NOMO-1 treated with DMSO at 0.1 percent for 48 hours (cell line): ENCODE measurements around the gene KCNE1.
"Not testable (repeated sequence)": the region's sequence is repeated elsewhere in the genome, so short reads cannot be mapped to it uniquely, and the experiment has no call there.

Experiments
- DNase-seq: peaks from one replicate; lab custom pipeline; 2025; ENCODE audit not compliant: unreplicated experiment; lab: John Stamatoyannopoulos, UW

Gene KCNE1

GRCh38 chr21:34514576-34515115 is 2.6 kb upstream of the KCNE1 start:
- no peak for DNase-seq

GRCh38 chr21:34513129-34513675 is 1.2 kb upstream of the KCNE1 start:
- peak; percentile 75 for DNase-seq

- no peak for DNase-seq
Observed at GRCh38 chr21:34511181-34511580, 829 bp downstream of the KCNE1 start.

GRCh38 chr21:34510148-34511142 is 1.6 kb downstream of the KCNE1 start:
- peak; percentile 77 for DNase-seq

GRCh38 chr21:34509151-34509550 is 2.9 kb downstream of the KCNE1 start:
- no peak for DNase-seq

- DNase-seq: no peak
Observed at GRCh38 chr21:34504595-34504994, 7.4 kb downstream of the KCNE1 start.

GRCh38 chr21:34502480-34503106 is 9.4 kb downstream of the KCNE1 start:
- no peak for DNase-seq

GRCh38 chr21:34501716-34502115 is 10.3 kb downstream of the KCNE1 start:
- DNase-seq: no peak

GRCh38 chr21:34500191-34500590 is 11.8 kb downstream of the KCNE1 start:
- DNase-seq: no peak

GRCh38 chr21:34499116-34499515 is 12.9 kb downstream of the KCNE1 start:
- no peak for DNase-seq

GRCh38 chr21:34498623-34499022 is 13.4 kb downstream of the KCNE1 start:
- DNase-seq: no peak

GRCh38 chr21:34483854-34484253 is 28.2 kb downstream of the KCNE1 start:
- DNase-seq: not testable (repeated sequence)

GRCh38 chr21:34483435-34483834 is 28.6 kb downstream of the KCNE1 start:
- not testable (repeated sequence) for DNase-seq

GRCh38 chr21:34467333-34467732 is 44.7 kb downstream of the KCNE1 start:
- DNase-seq: not testable (repeated sequence)

GRCh38 chr21:34459426-34459825 is 52.6 kb downstream of the KCNE1 start:
- DNase-seq: not testable (repeated sequence)

- DNase-seq: not testable (repeated sequence)
Observed at GRCh38 chr21:34458266-34458665, 53.7 kb downstream of the KCNE1 start.

- DNase-seq: not testable (repeated sequence)
Observed at GRCh38 chr21:34456180-34456579, 55.8 kb downstream of the KCNE1 start.

- DNase-seq: not testable (repeated sequence)
Observed at GRCh38 chr21:34455628-34456027, 56.4 kb downstream of the KCNE1 start.

- not testable (repeated sequence) for DNase-seq
Observed at GRCh38 chr21:34447018-34447417, 65.0 kb downstream of the KCNE1 start.

GRCh38 chr21:34443486-34443885 is 68.5 kb downstream of the KCNE1 start:
- not testable (repeated sequence) for DNase-seq

- DNase-seq: not testable (repeated sequence)
Observed at GRCh38 chr21:34429710-34430109, 82.3 kb downstream of the KCNE1 start.
